Tibial artery (tissue), 4 donors: ENCODE measurements around the gene FKBP4.

Experiments
- DNase-seq, 2 donors: peaks; one replicate each; pipeline ENCODE4 v3.0.0-alpha.2; 2019
- H3K27ac ChIP-seq, 2 donors: fragments of 200-600 bp; sonication (generic) in 1 of 2; 1 replicate in 1 of 2; 2 replicates in 1 of 2; pipeline ENCODE4 v1.5.1; 2018 to 2019; ENCODE audit warnings: mild to moderate bottlenecking in 1 of 2
- H3K27me3 ChIP-seq, 2 donors: fragments of 200-600 bp; sonication (generic) in 1 of 2; one replicate each; pipeline versions ENCODE4 v1.5.1 to v1.6.0; 2016 to 2019
- H3K36me3 ChIP-seq, 3 donors: fragments of 200-600 bp; sonication (generic) in 2 of 3; one replicate each; pipeline ENCODE4 v1.5.1; 2016 to 2019; ENCODE audit warnings: mild to moderate bottlenecking in 2 of 3
- H3K4me1 ChIP-seq, 4 donors: fragments of 200-600 bp; sonication (generic) in 2 of 4; 1 replicate in 3 of 4; 2 replicates in 1 of 4; pipeline ENCODE4 v1.5.1; 2016 to 2019
- H3K4me3 ChIP-seq, 2 donors: fragments of 200-600 bp; sonication (generic) in 1 of 2; 1 replicate in 1 of 2; 2 replicates in 1 of 2; pipeline ENCODE4 v1.5.1; 2018 to 2019; ENCODE audit warnings: mild to moderate bottlenecking in 2 of 2
- H3K9me3 ChIP-seq, 3 donors: fragments of 200-600 bp; sonication (generic) in 1 of 3; one replicate each; pipeline ENCODE4 v1.5.1; 2016 to 2019
- intact Hi-C: fragments of 100-400 bp; cut with DNase I; formaldehyde crosslinking; loops from one replicate; pipeline ENCODE4 v1.15.0; 2023; ENCODE audit warnings: low total_unique reads
- TF ChIP-seq, protein P1 (sequence below), 2 experiments: fragments of 200-600 bp in 1 of 2; fragments of 450-650 bp in 1 of 2; IDR thresholded peaks; one replicate each; pipeline ENCODE4 v1.5.1; 2017 to 2019; ENCODE audit warnings: antibody characterized with exemption in 2 of 2, mild to moderate bottlenecking in 1 of 2, moderate library complexity in 1 of 2

FKBP4 gene

DNA sequence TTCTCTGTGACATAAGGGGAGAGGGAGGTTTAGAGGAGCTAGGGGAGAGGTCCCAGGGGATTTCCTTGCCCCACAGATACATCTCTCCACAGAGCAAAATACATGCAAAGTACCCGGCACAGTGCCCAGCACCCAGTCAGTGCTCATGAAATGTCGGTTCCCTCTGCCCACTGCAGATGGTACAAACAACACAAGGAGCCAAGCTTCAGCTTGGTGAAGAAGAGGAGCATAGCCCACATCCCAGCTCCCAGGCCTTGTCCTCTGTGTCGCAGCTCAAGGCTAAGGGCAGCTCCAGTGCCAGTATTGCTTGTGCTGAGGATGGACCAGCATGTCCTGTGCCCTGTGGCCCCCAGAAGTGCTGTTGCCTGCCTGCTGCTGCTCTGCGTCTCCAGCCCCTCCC, 35.0 kb upstream of the FKBP4 start:
- no peak overlapping the region for H3K4me3 ChIP-seq
- H3K36me3 ChIP-seq: peaks cover 0 to 7% (median 0%) of the 10 kb centered on the region in 3 donors
- no peaks in the 10 kb centered on the region for H3K4me1 ChIP-seq
- intact Hi-C loops: no loop called here
- TF ChIP-seq, protein P1, sequence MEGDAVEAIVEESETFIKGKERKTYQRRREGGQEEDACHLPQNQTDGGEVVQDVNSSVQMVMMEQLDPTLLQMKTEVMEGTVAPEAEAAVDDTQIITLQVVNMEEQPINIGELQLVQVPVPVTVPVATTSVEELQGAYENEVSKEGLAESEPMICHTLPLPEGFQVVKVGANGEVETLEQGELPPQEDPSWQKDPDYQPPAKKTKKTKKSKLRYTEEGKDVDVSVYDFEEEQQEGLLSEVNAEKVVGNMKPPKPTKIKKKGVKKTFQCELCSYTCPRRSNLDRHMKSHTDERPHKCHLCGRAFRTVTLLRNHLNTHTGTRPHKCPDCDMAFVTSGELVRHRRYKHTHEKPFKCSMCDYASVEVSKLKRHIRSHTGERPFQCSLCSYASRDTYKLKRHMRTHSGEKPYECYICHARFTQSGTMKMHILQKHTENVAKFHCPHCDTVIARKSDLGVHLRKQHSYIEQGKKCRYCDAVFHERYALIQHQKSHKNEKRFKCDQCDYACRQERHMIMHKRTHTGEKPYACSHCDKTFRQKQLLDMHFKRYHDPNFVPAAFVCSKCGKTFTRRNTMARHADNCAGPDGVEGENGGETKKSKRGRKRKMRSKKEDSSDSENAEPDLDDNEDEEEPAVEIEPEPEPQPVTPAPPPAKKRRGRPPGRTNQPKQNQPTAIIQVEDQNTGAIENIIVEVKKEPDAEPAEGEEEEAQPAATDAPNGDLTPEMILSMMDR (IDR thresholded peaks at IDR 0.05): no peak
- no peaks in the 10 kb centered on the region for H3K27me3 ChIP-seq
- DNase-seq: peak in 1 of 2 donors; percentile 42
- H3K27ac ChIP-seq: no peak overlapping the region
- no peaks in the 10 kb centered on the region for H3K9me3 ChIP-seq

DNA sequence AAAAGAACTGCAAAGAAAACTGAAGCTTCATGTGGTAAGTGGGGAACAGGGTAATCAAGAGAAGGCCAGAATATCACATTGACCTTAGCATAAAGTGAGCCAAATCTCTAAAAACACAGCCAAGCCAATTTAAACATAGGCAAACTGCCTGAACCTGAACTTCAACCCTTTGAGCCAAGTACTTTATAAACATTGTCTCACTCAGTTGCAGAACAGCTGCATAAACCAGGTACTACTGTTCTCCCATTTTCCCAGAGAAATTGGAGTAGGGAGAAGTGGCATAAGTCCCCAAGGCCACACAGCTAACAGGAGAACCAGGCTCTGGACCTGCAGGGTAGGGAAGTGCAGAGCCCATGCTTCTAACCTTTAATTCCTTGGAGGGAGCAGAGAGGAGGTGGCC, 30.4 kb upstream of the FKBP4 start:
- TF ChIP-seq, protein P1 (IDR thresholded peaks at IDR 0.05): no peak
- Histone ChIP-seq H3K9me3 (no peaks in the 10 kb centered on the region), H3K27me3 (no peaks in the 10 kb centered on the region), H3K27ac (no peak overlapping the region), H3K36me3 (peaks cover 0 to 7% (median 0%) of the 10 kb centered on the region in 3 donors), H3K4me3 (no peak overlapping the region), H3K4me1 (no peaks in the 10 kb centered on the region)
- intact Hi-C loops: no loop called here
- no peak for DNase-seq

DNA sequence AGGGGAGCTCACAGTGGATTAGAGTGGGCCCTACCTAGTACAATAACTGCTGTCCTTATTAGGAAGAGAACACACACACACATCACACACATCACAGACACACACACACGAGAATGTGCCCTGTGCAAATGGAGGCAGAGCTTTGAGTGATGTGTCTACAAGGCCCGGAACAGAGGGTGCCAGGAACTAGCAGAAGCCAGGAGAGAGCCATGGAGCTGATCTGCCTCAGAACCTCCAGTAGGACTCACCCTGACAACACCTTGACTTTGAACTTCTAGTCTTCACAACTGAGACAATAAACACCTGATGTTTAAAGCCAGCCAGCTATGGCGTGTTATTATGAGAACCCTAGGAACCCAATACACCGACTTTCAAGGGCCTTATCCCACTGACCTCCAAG, 29.7 kb upstream of the FKBP4 start:
- no peaks in the 10 kb centered on the region for H3K9me3 ChIP-seq
- TF ChIP-seq, protein P1 (IDR thresholded peaks at IDR 0.05): no peak
- no peak for DNase-seq
- intact Hi-C loops: no loop called here
- no peak overlapping the region for H3K27ac ChIP-seq
- H3K27me3 ChIP-seq: no peaks in the 10 kb centered on the region
- no peaks in the 10 kb centered on the region for H3K4me1 ChIP-seq
- H3K4me3 ChIP-seq: no peak overlapping the region
- peaks cover 0 to 7% (median 0%) of the 10 kb centered on the region in 3 donors for H3K36me3 ChIP-seq

DNA sequence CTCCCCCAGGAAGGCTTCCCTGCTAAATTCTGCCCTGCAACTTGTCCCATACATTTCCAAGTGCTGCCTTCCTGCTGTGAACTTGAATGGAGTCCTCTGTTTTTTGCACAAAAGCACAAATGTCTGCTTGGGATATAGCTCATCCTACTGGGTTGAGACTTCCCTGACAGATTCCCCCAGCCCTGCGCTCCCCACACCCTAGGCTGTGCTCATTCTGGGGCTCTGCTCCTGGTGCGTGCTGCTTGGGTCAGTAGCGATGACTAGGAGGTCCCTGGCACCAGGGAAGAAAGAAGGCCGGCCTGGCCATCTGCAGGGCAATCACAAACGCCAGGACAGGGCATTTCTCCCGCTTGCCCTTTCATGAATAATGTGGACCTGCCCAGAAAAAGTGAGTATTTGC, 29.2 kb upstream of the FKBP4 start:
- intact Hi-C loops: no loop called here
- H3K36me3 ChIP-seq: peaks cover 0 to 4% (median 0%) of the 10 kb centered on the region in 3 donors
- H3K9me3 ChIP-seq: no peaks in the 10 kb centered on the region
- no peak for DNase-seq
- H3K27me3 ChIP-seq: no peaks in the 10 kb centered on the region
- no peak overlapping the region for H3K4me3 ChIP-seq
- no peaks in the 10 kb centered on the region for H3K4me1 ChIP-seq
- H3K27ac ChIP-seq: no peak overlapping the region
- TF ChIP-seq, protein P1 (IDR thresholded peaks at IDR 0.05): no peak

DNA sequence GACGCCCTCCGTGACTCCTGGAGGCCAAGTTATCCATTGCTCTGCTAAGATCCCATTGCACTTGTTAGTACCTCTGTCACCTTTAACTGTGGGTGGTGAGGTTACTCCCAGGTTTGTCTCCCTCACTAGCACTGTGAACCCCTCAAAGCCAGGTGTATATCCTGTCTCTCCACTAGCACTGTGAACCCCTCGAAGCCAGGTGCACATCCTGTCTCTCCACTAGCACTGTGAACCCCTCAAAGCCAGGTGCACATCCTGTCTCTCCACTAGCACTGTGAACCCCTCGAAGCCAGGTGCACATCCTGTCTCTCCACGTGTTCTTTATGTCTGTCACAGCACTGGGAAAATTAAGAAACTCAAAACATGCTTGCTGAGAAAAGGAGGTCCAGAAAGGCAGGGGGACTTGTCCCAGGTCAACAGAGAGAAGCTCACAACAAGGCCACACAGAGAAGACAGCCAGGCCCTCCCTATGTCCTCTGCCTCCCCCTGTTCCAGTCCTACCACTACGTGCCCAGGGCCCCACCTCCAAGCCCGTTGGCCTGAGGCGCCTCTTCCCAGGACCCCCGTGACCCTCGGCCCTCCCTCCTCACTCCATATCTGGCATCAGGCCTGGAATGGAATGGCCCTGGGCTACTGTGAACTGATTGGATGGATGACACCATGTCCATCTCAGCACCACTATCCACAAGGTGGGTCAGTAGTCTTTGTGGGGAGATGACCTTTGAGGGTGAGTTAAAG, 26.4 kb upstream of the FKBP4 start:
- no peak overlapping the region for H3K4me3 ChIP-seq
- no peaks in the 10 kb centered on the region for H3K27me3 ChIP-seq
- H3K36me3 ChIP-seq: no peaks in the 10 kb centered on the region
- no peaks in the 10 kb centered on the region for H3K4me1 ChIP-seq
- no peak overlapping the region for H3K27ac ChIP-seq
- DNase-seq: no peak
- H3K9me3 ChIP-seq: no peaks in the 10 kb centered on the region
- intact Hi-C loops: no loop called here
- TF ChIP-seq, protein P1 (IDR thresholded peaks at IDR 0.05): no peak
